ENCODE data around the gene FUZ. TPM values are rescaled to one million over a fixed set of nuclear protein-coding genes. Genes with fewer than 3 reads are reported as not detected.

The FUZ gene
- total and polyA plus RNA-seq, 2 experiments from 2014 or later = 19.5 to 20.4 TPM

- Histone ChIP-seq H3K9me2 (replicated peaks; ENCODE audit: insufficient read depth) (no peaks in the 10 kb centered on the region), H3K4me1 (ENCODE audit: insufficient read depth) (peaks cover 19% of the 10 kb centered on the region), H3K4me3 (peak overlapping the region; percentile 66), H2AFZ (peak overlapping the region; percentile 85), H3K27me3 (no peaks in the 10 kb centered on the region), H4K20me1 (ENCODE audit: insufficient read depth, poor library complexity, severe bottlenecking) (peaks cover 9% of the 10 kb centered on the region), H3K36me3 (replicated peaks; ENCODE audit: insufficient read depth, low read depth) (no peaks in the 10 kb centered on the region), H3K27ac (peak overlapping the region; percentile 97), H3K79me2 (peaks cover 52% of the 10 kb centered on the region), H3K4me2 (peak overlapping the region; percentile 73), H3K9me3 (ENCODE audit: low read depth) (no peaks in the 10 kb centered on the region)
- peak; percentile 67 for DNase-seq (ENCODE audit: low spot score)
- TF ChIP-seq CTCF (IDR thresholded peaks at IDR 0.05; ENCODE audit: poor library complexity) (no peak), EZH2phosphoT487 (IDR thresholded peaks at IDR 0.05; ENCODE audit: low read depth, severe bottlenecking, unreplicated experiment) (no peak), EZH2 (IDR thresholded peaks at IDR 0.05; ENCODE audit: borderline replicate concordance) (no peak)
- WGBS (ENCODE audit: low lambda C conversion rate, missing lambda C conversion rate) = 46% methylated on average over 11 of the region's 16 CpGs
These were observed 5.7 kb upstream of the FUZ start for GRCh38 chr19:49818649-49819370.

DNA sequence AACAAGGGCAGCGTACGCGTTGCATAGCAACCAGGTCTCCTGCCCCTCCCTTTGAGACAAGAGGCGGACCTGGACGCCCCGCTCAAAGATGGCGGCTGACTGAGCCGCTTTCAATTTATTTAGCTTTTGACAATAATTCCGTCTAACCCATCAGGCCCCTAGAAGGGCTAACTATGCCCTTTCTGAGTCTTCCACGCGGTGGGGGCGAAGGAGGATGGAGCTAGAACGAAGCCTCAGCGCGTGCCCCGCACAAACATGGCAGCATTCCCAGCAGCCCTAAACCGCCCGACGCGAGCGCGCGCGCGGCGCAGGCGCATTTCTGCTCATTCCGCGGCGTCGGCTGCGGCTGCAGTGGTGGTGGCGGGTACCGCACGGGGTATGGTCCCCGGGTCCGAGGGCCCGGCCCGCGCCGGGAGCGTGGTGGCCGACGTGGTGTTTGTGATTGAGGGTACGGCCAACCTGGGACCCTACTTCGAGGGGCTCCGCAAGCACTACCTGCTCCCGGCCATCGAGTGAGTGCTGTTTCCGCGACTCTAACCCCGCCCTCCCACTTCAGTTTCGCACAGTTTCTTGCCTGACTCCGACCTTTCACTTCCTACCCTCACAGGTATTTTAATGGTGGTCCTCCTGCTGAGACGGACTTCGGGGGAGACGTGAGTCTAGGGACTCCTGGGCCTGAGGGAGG, 5.0 kb upstream of the FUZ start, which contains the start of gene MED25:
Gene MED25, plus strand, starts transcription at position 326 of the 685 bp plus-strand sequence. Its CDS starts 53 bp downstream, at position 379.
- peak within 1 kb of the TSS; percentile 97 for H3K27ac ChIP-seq
- 1% methylated on average over 55 of the region's 57 CpGs for WGBS (ENCODE audit: low lambda C conversion rate, missing lambda C conversion rate)
- H3K4me2 ChIP-seq = peak within 1 kb of the TSS; percentile 73
- peaks cover 19% of the 10 kb centered on the region for H3K4me1 ChIP-seq (ENCODE audit: insufficient read depth)
- H3K36me3 ChIP-seq (replicated peaks; ENCODE audit: insufficient read depth, low read depth) = no peaks in the 10 kb centered on the region
- no peak for TF ChIP-seq EZH2phosphoT487 (IDR thresholded peaks at IDR 0.05; ENCODE audit: low read depth, severe bottlenecking, unreplicated experiment)
- no peak for TF ChIP-seq EZH2 (IDR thresholded peaks at IDR 0.05; ENCODE audit: borderline replicate concordance)
- TF ChIP-seq CTCF (IDR thresholded peaks at IDR 0.05; ENCODE audit: poor library complexity) = no peak
- H4K20me1 ChIP-seq (ENCODE audit: insufficient read depth, poor library complexity, severe bottlenecking) = peaks cover 3% of the 10 kb centered on the region
- H3K27me3 ChIP-seq = no peaks in the 10 kb centered on the region
- no peaks in the 10 kb centered on the region for H3K9me3 ChIP-seq (ENCODE audit: low read depth)
- peak; percentile 92 for DNase-seq (ENCODE audit: low spot score)
- peaks cover 45% of the 10 kb centered on the region for H3K79me2 ChIP-seq
- H3K9me2 ChIP-seq (replicated peaks; ENCODE audit: insufficient read depth) = no peaks in the 10 kb centered on the region
- peak within 1 kb of the TSS; percentile 85 for H2AFZ ChIP-seq
- peak within 1 kb of the TSS; percentile 66 for H3K4me3 ChIP-seq

GRCh38 chr19:49816590-49816989, 3.5 kb upstream of the FUZ start:
- peaks cover 19% of the 10 kb centered on the region for H3K4me1 ChIP-seq (ENCODE audit: insufficient read depth)
- peak overlapping the region; percentile 73 for H3K4me2 ChIP-seq
- peak overlapping the region; percentile 0 for H2AFZ ChIP-seq
- no peaks in the 10 kb centered on the region for H3K9me2 ChIP-seq (replicated peaks; ENCODE audit: insufficient read depth)
- H4K20me1 ChIP-seq (ENCODE audit: insufficient read depth, poor library complexity, severe bottlenecking) = no peaks in the 10 kb centered on the region
- H3K36me3 ChIP-seq (replicated peaks; ENCODE audit: insufficient read depth, low read depth) = no peaks in the 10 kb centered on the region
- no peaks in the 10 kb centered on the region for H3K27me3 ChIP-seq
- no peak overlapping the region for H3K4me3 ChIP-seq
- no peak for DNase-seq (ENCODE audit: low spot score)
- H3K27ac ChIP-seq = peak overlapping the region; percentile 71
- no peaks in the 10 kb centered on the region for H3K9me3 ChIP-seq (ENCODE audit: low read depth)
- TF ChIP-seq CTCF (IDR thresholded peaks at IDR 0.05; ENCODE audit: poor library complexity) (no peak), EZH2 (IDR thresholded peaks at IDR 0.05; ENCODE audit: borderline replicate concordance) (no peak), EZH2phosphoT487 (IDR thresholded peaks at IDR 0.05; ENCODE audit: low read depth, severe bottlenecking, unreplicated experiment) (no peak)
- 72% methylated on average over 14 of the region's 14 CpGs for WGBS (ENCODE audit: low lambda C conversion rate, missing lambda C conversion rate)
- H3K79me2 ChIP-seq = peaks cover 31% of the 10 kb centered on the region
